HepG2 (cell line): ENCODE measurements around the gene LRRC45. TPM values are rescaled to one million over a fixed set of nuclear protein-coding genes. Genes with fewer than 3 reads are reported as not detected.

Experiments used
- ATM ChIP-seq: fragments of 450-650 bp; IDR thresholded peaks from 2 replicates; pipeline ENCODE4 v1.7.1; 2017; ENCODE audit warnings: mild to moderate bottlenecking, borderline replicate concordance
- ERF ChIP-seq: IDR thresholded peaks from 2 replicates; pipeline ENCODE4 v1.6.1; 2018; ENCODE audit warnings: missing biosample characterization, missing genetic modification reagents
- FOXK2 ChIP-seq: fragments of 450-650 bp; IDR thresholded peaks from 2 replicates; pipeline ENCODE4 v1.6.1; 2016
- FOXO4 ChIP-seq: sonication (generic); formaldehyde crosslinking; conservative IDR thresholded peaks from 2 replicates; pipeline ENCODE4 v1.8.1; 2023; ENCODE audit warnings: missing genetic modification reagents
- GABPA ChIP-seq, 2 experiments: IDR thresholded peaks; 2 replicates each; pipeline ENCODE4 v1.6.1; 2011 to 2016; ENCODE audit warnings: low read depth in 2 of 2, low read length in 1 of 2, missing biosample characterization in 1 of 2, missing genetic modification characterization in 1 of 2
- HIVEP1 ChIP-seq: sonication (generic); formaldehyde crosslinking; IDR thresholded peaks from 2 replicates; pipeline ENCODE4 v1.4.0; 2020; ENCODE audit warnings: mild to moderate bottlenecking, missing genetic modification reagents
- HNF4A ChIP-seq: sonication (generic); formaldehyde crosslinking; IDR thresholded peaks from 2 replicates; pipeline ENCODE4 v1.4.0; 2020; ENCODE audit warnings: missing genetic modification reagents
- KLF13 ChIP-seq: sonication (generic); formaldehyde crosslinking; IDR thresholded peaks from 2 replicates; pipeline ENCODE4 v1.4.0; 2020; ENCODE audit warnings: mild to moderate bottlenecking, missing genetic modification reagents
- POGK ChIP-seq: sonication (generic); formaldehyde crosslinking; conservative IDR thresholded peaks from 2 replicates; pipeline ENCODE4 v1.8.0; 2022; ENCODE audit warnings: mild to moderate bottlenecking, moderate library complexity, missing genetic modification reagents
- POLR2A ChIP-seq, 2 experiments: IDR thresholded peaks; 2 replicates each; pipeline ENCODE4 v1.6.1; 2011; ENCODE audit warnings: low read depth in 2 of 2, low read length in 2 of 2, mild to moderate bottlenecking in 1 of 2, moderate library complexity in 1 of 2; ENCODE audit not compliant: insufficient read depth in 1 of 2
- POLR2AphosphoS5 ChIP-seq: IDR thresholded peaks from 2 replicates; pipeline ENCODE4 v1.6.1; 2012; ENCODE audit warnings: low read depth, low read length
- RBFOX2 ChIP-seq: fragments of 200-400 bp; formaldehyde crosslinking; IDR thresholded peaks from 2 replicates; pipeline ENCODE4 v1.6.1; 2017; ENCODE audit warnings: low read depth, mild to moderate bottlenecking, low read length
- SETDB1 ChIP-seq: sonication (generic); formaldehyde crosslinking; IDR thresholded peaks from 2 replicates; pipeline ENCODE4 v1.5.1; 2020; ENCODE audit warnings: missing genetic modification reagents, mild to moderate bottlenecking, borderline replicate concordance
- SMARCE1 ChIP-seq: fragments of 450-650 bp; IDR thresholded peaks from 2 replicates; pipeline ENCODE4 v1.6.1; 2017; ENCODE audit warnings: borderline replicate concordance
- SRSF4 ChIP-seq: fragments of 200-400 bp; formaldehyde crosslinking; IDR thresholded peaks from one replicate; pipeline ENCODE4 v1.6.1; 2018; ENCODE audit warnings: mild to moderate bottlenecking, low read depth, low read length, moderate library complexity; ENCODE audit not compliant: poor library complexity, severe bottlenecking
- THAP9 ChIP-seq: sonication (generic); formaldehyde crosslinking; IDR thresholded peaks from 2 replicates; pipeline ENCODE4; 2020; ENCODE audit warnings: missing genetic modification reagents, mild to moderate bottlenecking, borderline replicate concordance
- TOPORS ChIP-seq: sonication (generic); formaldehyde crosslinking; IDR thresholded peaks from 2 replicates; pipeline ENCODE4 v1.8.0; 2023; ENCODE audit warnings: mild to moderate bottlenecking, missing genetic modification reagents
- ZNF34 ChIP-seq: sonication (generic); formaldehyde crosslinking; IDR thresholded peaks from 2 replicates; pipeline ENCODE4 v1.4.0; 2020; ENCODE audit warnings: mild to moderate bottlenecking, missing genetic modification reagents, borderline replicate concordance
- ZNF382 ChIP-seq: sonication (generic); formaldehyde crosslinking; IDR thresholded peaks from 2 replicates; pipeline ENCODE4 v1.5.0; 2020; ENCODE audit warnings: missing genetic modification reagents, mild to moderate bottlenecking, borderline replicate concordance
- ZNF552 ChIP-seq: sonication (generic); formaldehyde crosslinking; IDR thresholded peaks from 2 replicates; pipeline ENCODE4 v1.9.0; 2022; ENCODE audit warnings: missing genetic modification reagents, mild to moderate bottlenecking, borderline replicate concordance
- ZNF558 ChIP-seq: sonication (generic); formaldehyde crosslinking; IDR thresholded peaks from 2 replicates; pipeline ENCODE4 v1.9.0; 2022; ENCODE audit warnings: mild to moderate bottlenecking, missing genetic modification reagents, borderline replicate concordance
- ZNF563 ChIP-seq: sonication (generic); formaldehyde crosslinking; IDR thresholded peaks from 2 replicates; pipeline ENCODE4 v1.8.0; 2022; ENCODE audit warnings: mild to moderate bottlenecking, moderate library complexity, missing genetic modification reagents
- polyA plus RNA-seq, 8 experiments: library from polyadenylated mRNA; depleted of rRNA in 3 of 8; stranded (reverse) in 7 of 8; unstranded in 1 of 8; fragments of >200 nt; fragmentation: Illumina TruSeq in 4 of 8; extraction: Trizol in 4 of 8; gene quantifications; 2 replicates each; pipeline versions ENCODE4 v1.2.1 to v1.2.3, GENCODE V29; 2011 to 2016; ENCODE audit warnings: low read depth in 4 of 8, missing spikeins in 1 of 8, mixed read lengths in 1 of 8; ENCODE audit not compliant: insufficient read depth in 1 of 8
- total RNA-seq, 5 experiments: library from RNA; depleted of rRNA; stranded (reverse); fragments of >200 nt; fragmentation: Illumina TruSeq; extraction: Trizol; gene quantifications; 2 replicates each; pipeline ENCODE4 v1.2.3, GENCODE V29; 2016; ENCODE audit warnings: low read depth in 1 of 5
- TF ChIP-seq, protein P1 (sequence below): sonication (generic); formaldehyde crosslinking; IDR thresholded peaks from 2 replicates; pipeline ENCODE4 v1.8.1; 2023; ENCODE audit warnings: mild to moderate bottlenecking, missing genetic modification reagents
- TF ChIP-seq, protein P2 (sequence below): fragments of 450-650 bp; IDR thresholded peaks from 2 replicates; pipeline ENCODE4 v1.6.1; 2017

Gene LRRC45
- total and polyA plus RNA-seq, 2 of the 13 experiments (the other 11 are each of a cell fraction or from before 2014, with no cell fraction given) = 11.6 to 48.1 TPM

GRCh38 chr17:82058855-82059249 is 35.7 kb downstream of the LRRC45 start (continued):
- TF ChIP-seq SRSF4 (no peak), SMARCE1 (no peak), ZNF563 (CRISPR knock-in tag) (no peak), FOXK2 (no peak), POLR2AphosphoS5 (peak; percentile 36; the same call in 1 of the 2 replicates), ZNF34 (CRISPR knock-in tag) (no peak), GABPA (IDR thresholded peaks at IDR 0.05; ENCODE audit: low read depth, low read length) (no peak), GABPA (CRISPR knock-in tag; IDR thresholded peaks at IDR 0.05; ENCODE audit: low read depth) (no peak), ZNF558 (0 out of 2 replicates have a peak, but pooled peaks have one; percentile 56), RBFOX2 (peak; percentile 53), FOXO4 (CRISPR knock-in tag) (0 out of 2 replicates have a peak, but pooled peaks have one; percentile 56), ZNF552 (CRISPR knock-in tag) (no peak), HNF4A (CRISPR knock-in tag) (no peak), SETDB1 (CRISPR knock-in tag) (no peak), KLF13 (CRISPR knock-in tag) (no peak), POGK (CRISPR knock-in tag) (no peak), HIVEP1 (CRISPR knock-in tag) (no peak), ATM (no peak), ZNF382 (CRISPR knock-in tag) (no peak), THAP9 (CRISPR knock-in tag) (0 out of 2 replicates have a peak, but pooled peaks have one; percentile 17), ERF (CRISPR knock-in tag) (no peak), TOPORS (no peak), POLR2A (IDR thresholded peaks at IDR 0.05; ENCODE audit: insufficient read depth in 1 of 2, low read depth in 2 of 2, low read length in 2 of 2) (no peak)
- TF ChIP-seq, protein P1, sequence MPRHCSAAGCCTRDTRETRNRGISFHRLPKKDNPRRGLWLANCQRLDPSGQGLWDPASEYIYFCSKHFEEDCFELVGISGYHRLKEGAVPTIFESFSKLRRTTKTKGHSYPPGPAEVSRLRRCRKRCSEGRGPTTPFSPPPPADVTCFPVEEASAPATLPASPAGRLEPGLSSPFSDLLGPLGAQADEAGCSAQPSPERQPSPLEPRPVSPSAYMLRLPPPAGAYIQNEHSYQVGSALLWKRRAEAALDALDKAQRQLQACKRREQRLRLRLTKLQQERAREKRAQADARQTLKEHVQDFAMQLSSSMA (CRISPR knock-in tag) = no peak
- TF ChIP-seq, protein P2, sequence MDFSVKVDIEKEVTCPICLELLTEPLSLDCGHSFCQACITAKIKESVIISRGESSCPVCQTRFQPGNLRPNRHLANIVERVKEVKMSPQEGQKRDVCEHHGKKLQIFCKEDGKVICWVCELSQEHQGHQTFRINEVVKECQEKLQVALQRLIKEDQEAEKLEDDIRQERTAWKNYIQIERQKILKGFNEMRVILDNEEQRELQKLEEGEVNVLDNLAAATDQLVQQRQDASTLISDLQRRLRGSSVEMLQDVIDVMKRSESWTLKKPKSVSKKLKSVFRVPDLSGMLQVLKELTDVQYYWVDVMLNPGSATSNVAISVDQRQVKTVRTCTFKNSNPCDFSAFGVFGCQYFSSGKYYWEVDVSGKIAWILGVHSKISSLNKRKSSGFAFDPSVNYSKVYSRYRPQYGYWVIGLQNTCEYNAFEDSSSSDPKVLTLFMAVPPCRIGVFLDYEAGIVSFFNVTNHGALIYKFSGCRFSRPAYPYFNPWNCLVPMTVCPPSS = no peak
